ENCODE measurements around the gene TRMT1. TPM values are rescaled to one million over a fixed set of nuclear protein-coding genes. Genes with fewer than 3 reads are reported as not detected.

The TRMT1 gene
- total RNA-seq, 1 experiment from 2014 or later: 109 TPM

DNA sequence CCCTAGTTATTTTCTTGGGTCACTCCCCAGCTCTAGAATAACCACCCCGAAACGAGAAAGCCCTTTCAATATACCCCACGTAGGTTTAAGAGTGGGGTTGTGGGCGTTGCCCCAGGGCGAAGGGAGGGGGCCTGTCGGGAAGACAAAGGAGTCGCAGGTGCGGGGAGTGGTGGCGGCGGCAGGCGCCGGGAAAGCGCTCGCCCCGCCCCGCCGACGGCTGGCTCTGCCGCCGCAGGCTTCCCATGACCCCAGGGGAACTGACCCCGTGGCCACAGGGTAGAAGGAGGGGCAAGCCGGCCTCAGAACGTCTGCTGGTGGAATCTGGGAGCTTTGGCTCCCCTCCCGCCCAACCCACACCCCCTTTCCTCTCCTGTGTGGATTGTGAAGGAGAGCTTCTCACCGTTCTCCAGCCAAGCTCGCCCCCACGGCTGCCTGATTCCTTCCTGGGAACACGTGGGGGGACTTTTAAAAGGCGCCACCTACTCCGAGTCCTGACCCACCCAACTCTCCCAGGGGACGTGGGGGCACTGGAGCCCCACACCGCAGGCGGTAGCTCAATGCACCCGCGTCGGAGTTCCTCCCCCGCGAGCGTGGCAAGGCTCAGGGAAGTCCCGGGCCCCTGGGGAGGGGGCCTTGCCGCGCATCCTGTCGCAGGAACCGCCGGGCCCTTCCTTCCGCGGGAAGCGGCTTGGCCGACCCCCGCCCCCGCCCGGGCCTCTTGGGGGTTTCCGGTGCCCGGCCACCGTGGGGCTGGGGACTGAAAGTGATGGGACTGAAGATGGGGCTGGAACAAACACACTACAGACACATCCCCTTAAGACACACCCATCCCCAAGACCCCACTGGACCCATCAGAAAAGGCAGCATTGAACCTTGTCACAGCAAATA lies 39.2 kb upstream of the TRMT1 start:
- H3K27ac ChIP-seq (ENCODE audit: low read depth, low read length, poor library complexity, severe bottlenecking): peak overlapping the region; percentile 100
- no TSS peak for BruUV-seq (replicated peaks)
- H3K4me1 ChIP-seq (ENCODE audit: insufficient read depth, low read length, poor library complexity, severe bottlenecking): peaks cover 19% of the 10 kb centered on the region
- H3K27me3 ChIP-seq (replicated peaks; ENCODE audit: insufficient read depth, low read depth, low read length, poor library complexity): no peaks in the 10 kb centered on the region
- intact Hi-C loops (cut with micrococcal nuclease; ENCODE audit: unreplicated experiment): no loop called here
- H3K36me3 ChIP-seq (ENCODE audit: insufficient read depth, low read length, poor library complexity, severe bottlenecking): peaks cover 17% of the 10 kb centered on the region
- H3K9me3 ChIP-seq (ENCODE audit: low read depth, low read length, poor library complexity, severe bottlenecking): no peaks in the 10 kb centered on the region
- peak; percentile 81 for DNase-seq (ENCODE audit: low spot score)
- H3K4me3 ChIP-seq (ENCODE audit: low read depth, low read length, poor library complexity, severe bottlenecking): peak overlapping the region; percentile 79
- ChIA-PET CTCF (interaction anchor here (1.5 kb wide), 1 partner anchor 9 kb away, joined by 8 read pairs; no protein-coding TSS in a partner anchor), POLR2A (ENCODE audit: low non-redundant PET) (interaction anchor here (0.5 to 0.8 kb wide), 6 partner anchors 11 to 612 kb away, joined by 3 to 11 read pairs (median 4); partner anchors contain the start of gene JUNB)
- TF ChIP-seq EZH2 (IDR thresholded peaks at IDR 0.05; ENCODE audit: borderline replicate concordance, low read depth, low read length, poor library complexity, severe bottlenecking): no peak
- TF ChIP-seq, protein P1, sequence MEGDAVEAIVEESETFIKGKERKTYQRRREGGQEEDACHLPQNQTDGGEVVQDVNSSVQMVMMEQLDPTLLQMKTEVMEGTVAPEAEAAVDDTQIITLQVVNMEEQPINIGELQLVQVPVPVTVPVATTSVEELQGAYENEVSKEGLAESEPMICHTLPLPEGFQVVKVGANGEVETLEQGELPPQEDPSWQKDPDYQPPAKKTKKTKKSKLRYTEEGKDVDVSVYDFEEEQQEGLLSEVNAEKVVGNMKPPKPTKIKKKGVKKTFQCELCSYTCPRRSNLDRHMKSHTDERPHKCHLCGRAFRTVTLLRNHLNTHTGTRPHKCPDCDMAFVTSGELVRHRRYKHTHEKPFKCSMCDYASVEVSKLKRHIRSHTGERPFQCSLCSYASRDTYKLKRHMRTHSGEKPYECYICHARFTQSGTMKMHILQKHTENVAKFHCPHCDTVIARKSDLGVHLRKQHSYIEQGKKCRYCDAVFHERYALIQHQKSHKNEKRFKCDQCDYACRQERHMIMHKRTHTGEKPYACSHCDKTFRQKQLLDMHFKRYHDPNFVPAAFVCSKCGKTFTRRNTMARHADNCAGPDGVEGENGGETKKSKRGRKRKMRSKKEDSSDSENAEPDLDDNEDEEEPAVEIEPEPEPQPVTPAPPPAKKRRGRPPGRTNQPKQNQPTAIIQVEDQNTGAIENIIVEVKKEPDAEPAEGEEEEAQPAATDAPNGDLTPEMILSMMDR (conservative IDR thresholded peaks at IDR 0.05; ENCODE audit: low read depth, low read length): no peak

DNA sequence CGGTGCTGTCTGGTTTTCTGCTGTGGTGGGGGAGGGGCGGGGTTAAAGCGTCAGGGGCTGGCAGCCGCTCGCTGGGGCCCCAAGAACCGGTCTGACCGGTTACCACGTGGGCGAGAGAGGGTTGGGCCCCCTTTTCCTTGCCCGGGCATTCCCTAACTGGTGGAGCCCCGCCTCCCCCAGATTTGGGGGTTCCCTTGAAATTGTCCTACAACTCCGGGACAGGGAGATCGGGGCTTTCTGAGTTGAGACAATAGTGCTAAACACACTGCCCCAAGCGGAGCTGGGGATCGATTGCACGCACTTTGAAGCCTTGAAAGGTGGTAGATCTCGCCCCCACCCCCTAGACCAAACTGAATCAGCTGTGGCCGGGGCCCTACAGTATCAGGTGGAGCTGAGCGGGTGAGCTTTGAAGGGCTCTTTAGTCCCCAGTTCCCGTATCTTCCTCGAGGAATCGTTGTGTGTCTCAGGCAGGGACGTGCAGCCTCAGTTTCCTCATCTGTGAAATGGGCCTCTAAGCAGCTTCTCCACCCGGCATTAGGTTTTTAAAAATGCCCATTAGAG lies 38.5 kb upstream of the TRMT1 start:
- Histone ChIP-seq H3K4me3 (ENCODE audit: low read depth, low read length, poor library complexity, severe bottlenecking) (peak overlapping the region; percentile 79), H3K4me1 (ENCODE audit: insufficient read depth, low read length, poor library complexity, severe bottlenecking) (peaks cover 19% of the 10 kb centered on the region), H3K9me3 (ENCODE audit: low read depth, low read length, poor library complexity, severe bottlenecking) (no peaks in the 10 kb centered on the region), H3K27ac (ENCODE audit: low read depth, low read length, poor library complexity, severe bottlenecking) (peak overlapping the region; percentile 100), H3K36me3 (ENCODE audit: insufficient read depth, low read length, poor library complexity, severe bottlenecking) (peaks cover 17% of the 10 kb centered on the region), H3K27me3 (replicated peaks; ENCODE audit: insufficient read depth, low read depth, low read length, poor library complexity) (no peaks in the 10 kb centered on the region)
- intact Hi-C loops (cut with micrococcal nuclease; ENCODE audit: unreplicated experiment): no loop called here
- ChIA-PET POLR2A (ENCODE audit: low non-redundant PET) (interaction anchor here (0.5 to 0.6 kb wide), 3 partner anchors 58 to 612 kb away, joined by 3 to 11 read pairs (median 3); no protein-coding TSS in a partner anchor), CTCF (interaction anchor here (1.5 kb wide), 1 partner anchor 10 kb away, joined by 8 read pairs; no protein-coding TSS in a partner anchor)
- TF ChIP-seq EZH2 (IDR thresholded peaks at IDR 0.05; ENCODE audit: borderline replicate concordance, low read depth, low read length, poor library complexity, severe bottlenecking): no peak
- TF ChIP-seq, protein P1 (conservative IDR thresholded peaks at IDR 0.05; ENCODE audit: low read depth, low read length): peak; percentile 33; the same call in 1 of the 2 replicates
- BruUV-seq (replicated peaks): no TSS peak
- DNase-seq (ENCODE audit: low spot score): peak; percentile 68

DNA sequence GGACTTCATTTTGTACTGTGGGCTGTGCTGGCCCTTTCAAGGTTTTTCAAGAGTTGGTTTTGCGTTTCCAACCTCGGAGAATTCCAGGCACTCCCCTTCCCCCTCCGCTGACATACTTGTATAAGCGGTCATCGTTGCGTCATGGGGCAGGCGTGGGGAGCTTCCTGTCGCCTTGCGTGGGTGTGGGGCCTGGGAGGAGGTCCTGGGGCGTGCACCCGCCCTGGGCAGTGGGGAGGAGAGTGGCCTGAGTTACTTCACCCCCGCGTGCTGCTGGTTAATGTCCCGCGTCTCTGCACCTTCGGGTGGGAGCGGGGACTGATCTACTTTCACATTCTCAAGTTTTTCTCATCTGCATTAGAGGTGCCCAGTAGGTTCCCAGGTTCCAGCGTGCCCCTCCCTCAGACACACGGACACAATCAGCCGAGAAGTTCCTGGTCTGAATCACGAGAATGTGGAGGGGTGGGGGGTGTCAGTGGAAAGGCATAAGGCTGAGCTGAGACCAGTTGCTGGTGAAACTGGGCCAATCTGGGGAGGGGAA lies 37.8 kb upstream of the TRMT1 start:
- Histone ChIP-seq H3K4me3 (ENCODE audit: low read depth, low read length, poor library complexity, severe bottlenecking) (peak overlapping the region; percentile 79), H3K27me3 (replicated peaks; ENCODE audit: insufficient read depth, low read depth, low read length, poor library complexity) (no peaks in the 10 kb centered on the region), H3K27ac (ENCODE audit: low read depth, low read length, poor library complexity, severe bottlenecking) (peak overlapping the region; percentile 100), H3K4me1 (ENCODE audit: insufficient read depth, low read length, poor library complexity, severe bottlenecking) (peaks cover 19% of the 10 kb centered on the region), H3K9me3 (ENCODE audit: low read depth, low read length, poor library complexity, severe bottlenecking) (no peaks in the 10 kb centered on the region), H3K36me3 (ENCODE audit: insufficient read depth, low read length, poor library complexity, severe bottlenecking) (peaks cover 17% of the 10 kb centered on the region)
- POLR2A ChIA-PET (ENCODE audit: low non-redundant PET): no interaction called here
- CTCF ChIA-PET: no interaction called here
- no TSS peak for BruUV-seq (replicated peaks)
- TF ChIP-seq, protein P1 (conservative IDR thresholded peaks at IDR 0.05; ENCODE audit: low read depth, low read length): no peak
- no peak for TF ChIP-seq EZH2 (IDR thresholded peaks at IDR 0.05; ENCODE audit: borderline replicate concordance, low read depth, low read length, poor library complexity, severe bottlenecking)
- intact Hi-C loops (cut with micrococcal nuclease; ENCODE audit: unreplicated experiment): no loop called here
- DNase-seq (ENCODE audit: low spot score): peak; percentile 59
